Glutamatergic neuron (in vitro differentiated cells): ENCODE data around the gene VSX2. TPM values are rescaled to one million over a fixed set of nuclear protein-coding genes. Genes with fewer than 3 reads are reported as not detected.

ENCODE experiments used
- DNase-seq: peaks from one replicate; pipeline ENCODE4 v3.0.0; 2022
- H3K27ac Mint-ChIP-seq: one replicate; pipeline ENCODE4 v1.8.0; 2020; ENCODE audit warnings: mild to moderate bottlenecking, mixed read lengths, inconsistent platforms; ENCODE audit not compliant: unreplicated experiment
- H3K27me3 Mint-ChIP-seq: one replicate; pipeline ENCODE4 v1.8.0; 2020; ENCODE audit warnings: mild to moderate bottlenecking, moderate library complexity, mixed read lengths, inconsistent platforms; ENCODE audit not compliant: unreplicated experiment
- H3K36me3 Mint-ChIP-seq: one replicate; pipeline ENCODE4 v1.8.0; 2020; ENCODE audit warnings: mild to moderate bottlenecking, mixed read lengths, inconsistent platforms; ENCODE audit not compliant: unreplicated experiment
- H3K4me1 Mint-ChIP-seq: one replicate; pipeline ENCODE4 v1.8.0; 2020; ENCODE audit warnings: mild to moderate bottlenecking, low read depth, mixed read lengths, inconsistent platforms; ENCODE audit not compliant: unreplicated experiment
- H3K4me3 Mint-ChIP-seq: one replicate; pipeline ENCODE4 v1.8.0; 2020; ENCODE audit warnings: mild to moderate bottlenecking, mixed read lengths, inconsistent platforms; ENCODE audit not compliant: unreplicated experiment
- H3K9me3 Mint-ChIP-seq: one replicate; pipeline ENCODE4 v1.8.0; 2020; ENCODE audit warnings: mild to moderate bottlenecking, moderate library complexity, mixed read lengths, inconsistent platforms; ENCODE audit not compliant: unreplicated experiment
- CTCF ChIP-seq: fragments of 200-600 bp; sonication (generic); IDR thresholded peaks from one replicate; pipeline ENCODE4 v1.5.0; 2021; ENCODE audit not compliant: partially characterized antibody, unreplicated experiment
- total RNA-seq: library from RNA; stranded (reverse); fragmentation: NEBNext Ultra II Directional; extraction: Animal tissue kit (Norgen Biotek cat#: 25700); gene quantifications from one replicate; pipeline ENCODE4 v1.2.1, GENCODE V29; 2021; ENCODE audit not compliant: unreplicated experiment

The VSX2 gene
- total RNA-seq, 1 donor from 2014 or later: not detected

GRCh38 chr14:74242780-74243042 is 3.5 kb downstream of the VSX2 start:
- Mint-ChIP-seq H3K9me3 (peaks cover 12% of the 10 kb centered on the region), H3K36me3 (peaks cover 4% of the 10 kb centered on the region), H3K4me1 (no peaks in the 10 kb centered on the region), H3K4me3 (no peak overlapping the region), H3K27me3 (peaks cover 50% of the 10 kb centered on the region), H3K27ac (no peak overlapping the region)
- no peak for TF ChIP-seq CTCF
- DNase-seq: no peak

GRCh38 chr14:74243051-74243450 is 3.8 kb downstream of the VSX2 start:
- Mint-ChIP-seq H3K27ac (no peak overlapping the region), H3K4me3 (no peak overlapping the region), H3K27me3 (peaks cover 50% of the 10 kb centered on the region), H3K36me3 (peaks cover 4% of the 10 kb centered on the region), H3K9me3 (peaks cover 12% of the 10 kb centered on the region), H3K4me1 (no peaks in the 10 kb centered on the region)
- TF ChIP-seq CTCF: no peak
- DNase-seq: no peak

GRCh38 chr14:74244115-74244514 is 4.9 kb downstream of the VSX2 start:
- Mint-ChIP-seq H3K27me3 (peaks cover 41% of the 10 kb centered on the region), H3K36me3 (peaks cover 4% of the 10 kb centered on the region), H3K27ac (no peak overlapping the region), H3K4me3 (no peak overlapping the region), H3K9me3 (peaks cover 12% of the 10 kb centered on the region), H3K4me1 (no peaks in the 10 kb centered on the region)
- DNase-seq: no peak
- TF ChIP-seq CTCF: no peak

GRCh38 chr14:74245292-74245691 is 6.0 kb downstream of the VSX2 start:
- peaks cover 12% of the 10 kb centered on the region for H3K9me3 Mint-ChIP-seq
- no peak for TF ChIP-seq CTCF
- H3K4me1 Mint-ChIP-seq: no peaks in the 10 kb centered on the region
- H3K4me3 Mint-ChIP-seq: no peak overlapping the region
- peaks cover 39% of the 10 kb centered on the region for H3K27me3 Mint-ChIP-seq
- no peak overlapping the region for H3K27ac Mint-ChIP-seq
- H3K36me3 Mint-ChIP-seq: peaks cover 4% of the 10 kb centered on the region
- no peak for DNase-seq

- Mint-ChIP-seq H3K9me3 (peaks cover 11% of the 10 kb centered on the region), H3K27ac (no peak overlapping the region), H3K4me1 (no peaks in the 10 kb centered on the region), H3K36me3 (peaks cover 4% of the 10 kb centered on the region), H3K4me3 (no peak overlapping the region), H3K27me3 (peaks cover 44% of the 10 kb centered on the region)
- no peak for DNase-seq
- no peak for TF ChIP-seq CTCF
These were observed 7.3 kb downstream of the VSX2 start for GRCh38 chr14:74246542-74246941.
